SKM-1 treated with dmso at 0.1 percent for 144 hours (cell line): Measurements from ENCODE around the gene PTPN1.

ENCODE experiments used
- DNase-seq: peaks from one replicate; lab custom pipeline; 2025; ENCODE audit not compliant: unreplicated experiment; lab: John Stamatoyannopoulos, UW

The PTPN1 gene

GRCh38 chr20:50510706-50511542 lies 741 bp downstream of the PTPN1 start:
- DNase-seq: no peak

GRCh38 chr20:50512323-50512722 lies 2.1 kb downstream of the PTPN1 start:
- no peak for DNase-seq

GRCh38 chr20:50513169-50514034 lies 3.2 kb downstream of the PTPN1 start:
- no peak for DNase-seq

- no peak for DNase-seq
Measured at GRCh38 chr20:50514035-50514337, 3.8 kb downstream of the PTPN1 start.

GRCh38 chr20:50514750-50515149 lies 4.6 kb downstream of the PTPN1 start:
- no peak for DNase-seq

- no peak for DNase-seq
Measured at GRCh38 chr20:50515471-50516106, 5.4 kb downstream of the PTPN1 start.

- peak; percentile 45 for DNase-seq
Measured at GRCh38 chr20:50516180-50516934, 6.2 kb downstream of the PTPN1 start.

GRCh38 chr20:50516935-50517816 lies 7.0 kb downstream of the PTPN1 start:
- DNase-seq: no peak

GRCh38 chr20:50517817-50518154 lies 7.6 kb downstream of the PTPN1 start:
- no peak for DNase-seq

- no peak for DNase-seq
Measured at GRCh38 chr20:50518270-50518721, 8.1 kb downstream of the PTPN1 start.

GRCh38 chr20:50519036-50519762 lies 9.0 kb downstream of the PTPN1 start:
- DNase-seq: no peak

- no peak for DNase-seq
Measured at GRCh38 chr20:50520222-50520880, 10.2 kb downstream of the PTPN1 start.

- no peak for DNase-seq
Measured at GRCh38 chr20:50521221-50522052, 11.3 kb downstream of the PTPN1 start.

GRCh38 chr20:50522053-50522674 lies 12.0 kb downstream of the PTPN1 start:
- peak; percentile 57 for DNase-seq

- no peak for DNase-seq
Measured at GRCh38 chr20:50523552-50524167, 13.5 kb downstream of the PTPN1 start.

GRCh38 chr20:50525681-50526080 lies 15.5 kb downstream of the PTPN1 start:
- no peak for DNase-seq

GRCh38 chr20:50526403-50526989 lies 16.3 kb downstream of the PTPN1 start:
- no peak for DNase-seq
